A673 (cell line): ENCODE data around the gene ZNF724. TPM values are rescaled to one million over a fixed set of nuclear protein-coding genes. Genes with fewer than 3 reads are reported as not detected.
A peak's percentile ranks its signal among the peaks of the same experiment; 100 is the strongest.
"Not testable (repeated sequence)": the region's sequence is repeated elsewhere in the genome, so short reads cannot be mapped to it uniquely, and the experiment has no call there.

Source experiments
- Bru-seq: library from RNA; stranded (reverse); fragments of 400-500 nt; gene quantifications from one replicate; lab custom pipeline; 2021; lab: Mats Ljungman, UMichigan
- BruChase-seq, 2 experiments: library from RNA; stranded (reverse); fragments of 400-500 nt; gene quantifications; one replicate each; lab custom pipeline; 2021; lab: Mats Ljungman, UMichigan
- BruUV-seq: library from RNA; stranded (reverse); fragments of 400-500 nt; replicated peaks from 2 replicates; lab custom pipeline; 2021; lab: Mats Ljungman, UMichigan
- CTCF ChIA-PET: fragments of 300-600 bp; sonication (Branson Sonifier 250); formaldehyde crosslinking; loops from one replicate; lab custom pipeline; 2022; ENCODE audit warnings: antibody characterized with exemption; lab: Charles Lee
- POLR2A ChIA-PET: fragments of 300-600 bp; sonication (Branson Sonifier 250); formaldehyde crosslinking; loops from one replicate; lab custom pipeline; 2022; ENCODE audit warnings: antibody characterized with exemption; ENCODE audit not compliant: low non-redundant PET; lab: Charles Lee
- DNase-seq: peaks from one replicate; pipeline ENCODE4 v3.0.0-alpha.2; 2015; ENCODE audit warnings: low spot score
- H3K27ac ChIP-seq: fragments of 200-600 bp; sonication (generic); 2 replicates; pipeline ENCODE4 v1.5.1; 2016; ENCODE audit warnings: mixed run types, low read depth, mild to moderate bottlenecking, mixed read lengths, antibody characterized with exemption, low read length; ENCODE audit not compliant: poor library complexity, severe bottlenecking
- H3K27me3 ChIP-seq: fragments of 200-600 bp; sonication (generic); replicated peaks from 2 replicates; pipeline ENCODE4 v1.6.1; 2017; ENCODE audit warnings: mixed run types, low read depth, mild to moderate bottlenecking, mixed read lengths, antibody characterized with exemption, low read length; ENCODE audit not compliant: insufficient read depth, poor library complexity
- H3K36me3 ChIP-seq: fragments of 200-600 bp; sonication (generic); 2 replicates; pipeline ENCODE4 v1.6.1; 2016; ENCODE audit warnings: mixed run types, mild to moderate bottlenecking, mixed read lengths, antibody characterized with exemption, low read length; ENCODE audit not compliant: insufficient read depth, poor library complexity, severe bottlenecking
- H3K4me1 ChIP-seq: fragments of 200-600 bp; sonication (generic); 2 replicates; pipeline ENCODE4 v1.6.1; 2017; ENCODE audit warnings: mixed run types, mild to moderate bottlenecking, mixed read lengths, antibody characterized with exemption, low read length; ENCODE audit not compliant: insufficient read depth, poor library complexity, severe bottlenecking
- H3K4me3 ChIP-seq: fragments of 200-600 bp; sonication (generic); 2 replicates; pipeline ENCODE4 v1.5.1; 2016; ENCODE audit warnings: low read depth, mixed run types, mild to moderate bottlenecking, mixed read lengths, low read length; ENCODE audit not compliant: poor library complexity, severe bottlenecking
- H3K9me3 ChIP-seq: fragments of 200-600 bp; sonication (generic); 2 replicates; pipeline ENCODE4 v1.6.1; 2016; ENCODE audit warnings: mixed run types, low read depth, mild to moderate bottlenecking, mixed read lengths, antibody characterized with exemption, low read length; ENCODE audit not compliant: poor library complexity, severe bottlenecking
- CTCF ChIP-seq: fragments of 300-800, 200-600 bp; sonication (generic); conservative IDR thresholded peaks from 2 replicates; pipeline ENCODE4 v1.5.1; 2017; ENCODE audit warnings: low read depth, mild to moderate bottlenecking, antibody characterized with exemption, low read length, moderate library complexity, mixed read lengths
- EZH2 ChIP-seq: fragments of 200-600 bp; sonication (generic); IDR thresholded peaks from 2 replicates; pipeline ENCODE4 v1.6.1; 2017; ENCODE audit warnings: borderline replicate concordance, low read depth, mild to moderate bottlenecking, mixed read lengths, antibody characterized with exemption, low read length; ENCODE audit not compliant: poor library complexity, severe bottlenecking
- intact Hi-C: fragments of 100-400 bp; cut with micrococcal nuclease; formaldehyde crosslinking; loops from one replicate; pipeline ENCODE4 v1.10.0; 2022; ENCODE audit not compliant: unreplicated experiment
- long read RNA-seq: library from polyadenylated mRNA; stranded (forward); transcript quantifications from one replicate; pipeline ENCODE4 v2.0.0, GENCODE V29; 2022
- total RNA-seq: library from RNA; stranded (reverse); gene quantifications from 2 replicates; pipeline ENCODE4 v1.2.3, GENCODE V29; 2021

ZNF724 gene
- total RNA-seq (19.0 and 21.0 TPM in 2 replicates), Bru-seq, nascent RNA (percentile 93 among the genes with signal in this experiment), BruChase-seq, experiment 1, labeled RNA remaining after a 2-hour chase (percentile 99 among the genes with signal in this experiment), BruChase-seq, experiment 2, labeled RNA remaining after a 6-hour chase (percentile 97 among the genes with signal in this experiment)
- long read RNA-seq, partial matches to known transcripts, result 0 of 5 reads
- long read RNA-seq, other reads (novel, unspliced or antisense), result 1 of 5 reads

- TF ChIP-seq EZH2 (no peak), CTCF (no peak)
- ChIA-PET CTCF (no interaction called here), POLR2A (no interaction called here)
- Histone ChIP-seq H3K36me3 (peaks cover 34% of the 10 kb centered on the region), H3K4me3 (peak within 1 kb of the TSS; percentile 80), H3K9me3 (peaks cover 30% of the 10 kb centered on the region), H3K27me3 (no peaks in the 10 kb centered on the region), H3K27ac (peak within 1 kb of the TSS; percentile 82), H3K4me1 (no peaks in the 10 kb centered on the region)
- peak; percentile 97 for DNase-seq
- BruUV-seq, result no TSS peak
- intact Hi-C loops, result no loop called here
Measured at GRCh38 chr19:23249911-23250649, at the start of gene ZNF724. ZNF724 (minus strand) TSS chr19:23250394; CDS start chr19:23250242, 152 bp downstream.

- ChIA-PET POLR2A (no interaction called here), CTCF (no interaction called here)
- Histone ChIP-seq H3K4me3 (no peak overlapping the region), H3K9me3 (peaks cover 6% of the 10 kb centered on the region), H3K27ac (no peak overlapping the region), H3K36me3 (no peaks in the 10 kb centered on the region), H3K4me1 (no peaks in the 10 kb centered on the region), H3K27me3 (no peaks in the 10 kb centered on the region)
- intact Hi-C loops, result no loop called here
- no TSS peak for BruUV-seq
- no peak for TF ChIP-seq EZH2
- no peak for TF ChIP-seq CTCF
- no peak for DNase-seq
Measured at GRCh38 chr19:23294141-23294540, 43.9 kb upstream of the ZNF724 start.

- H3K27me3 ChIP-seq, H3K9me3 ChIP-seq, H3K4me3 ChIP-seq, CTCF ChIA-PET, POLR2A ChIA-PET, BruUV-seq, H3K4me1 ChIP-seq, intact Hi-C loops, H3K36me3 ChIP-seq, DNase-seq, H3K27ac ChIP-seq: not testable (repeated sequence)
Measured at GRCh38 chr19:23289966-23290365, 39.8 kb upstream of the ZNF724 start.
